H9 (cell line): Measurements from ENCODE around the gene ZNF723. TPM values are rescaled to one million over a fixed set of nuclear protein-coding genes. Genes with fewer than 3 reads are reported as not detected.

ENCODE experiments used
- DNase-seq: peaks from one replicate; pipeline ENCODE4 v3.0.0-alpha.2; 2017
- H2AFZ ChIP-seq: one replicate; pipeline ENCODE4 v1.6.1; 2013; ENCODE audit warnings: mild to moderate bottlenecking, low read length, control low read depth, moderate library complexity
- H2AK5ac ChIP-seq: 2 replicates; pipeline ENCODE4 v1.6.1; 2013; ENCODE audit warnings: low read length, control low read depth, mixed read lengths; ENCODE audit not compliant: insufficient read length
- H2BK120ac ChIP-seq: one replicate; pipeline ENCODE4 v1.6.1; 2013; ENCODE audit warnings: low read depth, mild to moderate bottlenecking, low read length, control low read depth, inconsistent platforms; ENCODE audit not compliant: poor library complexity, severe bottlenecking
- H2BK12ac ChIP-seq: 2 replicates; pipeline ENCODE4 v1.6.1; 2013; ENCODE audit warnings: low read length, control low read depth, mixed read lengths, low read depth; ENCODE audit not compliant: insufficient read length
- H2BK15ac ChIP-seq: 2 replicates; pipeline ENCODE4 v1.6.1; 2013; ENCODE audit warnings: low read depth, low read length, control low read depth
- H2BK20ac ChIP-seq: one replicate; pipeline ENCODE4 v1.6.1; 2013; ENCODE audit warnings: low read depth, mild to moderate bottlenecking, low read length, control low read depth, inconsistent platforms; ENCODE audit not compliant: poor library complexity, severe bottlenecking
- H2BK5ac ChIP-seq: 2 replicates; pipeline ENCODE4 v1.6.1; 2013; ENCODE audit warnings: low read length, control low read depth, mixed read lengths; ENCODE audit not compliant: insufficient read length
- H3K14ac ChIP-seq: 2 replicates; pipeline ENCODE4 v1.6.1; 2013; ENCODE audit warnings: low read length, control low read depth; ENCODE audit not compliant: insufficient read depth
- H3K18ac ChIP-seq: 2 replicates; pipeline ENCODE4 v1.6.1; 2013; ENCODE audit warnings: low read depth, mild to moderate bottlenecking, mixed read lengths, low read length, control low read depth; ENCODE audit not compliant: insufficient read length
- H3K23ac ChIP-seq: 2 replicates; pipeline ENCODE4 v1.6.1; 2013; ENCODE audit warnings: low read length, control low read depth, mixed read lengths, low read depth; ENCODE audit not compliant: insufficient read length
- H3K23me2 ChIP-seq: 2 replicates; pipeline ENCODE4 v1.6.1; 2013; ENCODE audit warnings: low read depth, mild to moderate bottlenecking, mixed read lengths, low read length, control low read depth; ENCODE audit not compliant: insufficient read length, poor library complexity, severe bottlenecking
- H3K27ac ChIP-seq: 2 replicates; pipeline ENCODE4 v1.5.1; 2013; ENCODE audit warnings: low read length, control low read depth, mixed read lengths, low read depth; ENCODE audit not compliant: insufficient read length
- H3K27me3 ChIP-seq: 2 replicates; pipeline ENCODE4 v1.6.1; 2013; ENCODE audit warnings: low read length, control low read depth, inconsistent platforms; ENCODE audit not compliant: insufficient read depth
- H3K4ac ChIP-seq: 2 replicates; pipeline ENCODE4 v1.6.1; 2013; ENCODE audit warnings: low read depth, mild to moderate bottlenecking, control low read depth, inconsistent platforms, low read length, moderate library complexity
- H3K4me1 ChIP-seq: 2 replicates; pipeline ENCODE4 v1.6.1; 2013; ENCODE audit warnings: low read length, control low read depth, inconsistent platforms; ENCODE audit not compliant: insufficient read depth
- H3K4me2 ChIP-seq: 2 replicates; pipeline ENCODE4 v1.6.1; 2013; ENCODE audit warnings: low read length, control low read depth, mixed read lengths; ENCODE audit not compliant: insufficient read length, insufficient read depth
- H3K56ac ChIP-seq: 2 replicates; pipeline ENCODE4 v1.6.1; 2013; ENCODE audit warnings: low read depth, mild to moderate bottlenecking, mixed read lengths, low read length, control low read depth; ENCODE audit not compliant: insufficient read length
- H3K79me1 ChIP-seq: 2 replicates; pipeline ENCODE4 v1.6.1; 2013; ENCODE audit warnings: low read depth, mild to moderate bottlenecking, moderate library complexity, low read length, control low read depth, inconsistent platforms; ENCODE audit not compliant: insufficient read depth, poor library complexity, severe bottlenecking
- H3K79me2 ChIP-seq: 2 replicates; pipeline ENCODE4 v1.6.1; 2013; ENCODE audit warnings: low read length, control low read depth, inconsistent platforms; ENCODE audit not compliant: insufficient read depth
- H3K9ac ChIP-seq: 2 replicates; pipeline ENCODE4 v1.6.1; 2013; ENCODE audit warnings: low read length, control low read depth, mixed read lengths; ENCODE audit not compliant: insufficient read length; ENCODE audit errors: extremely low read depth
- H3K9me3 ChIP-seq: one replicate; pipeline ENCODE4 v1.6.1; 2013; ENCODE audit warnings: low read depth, low read length, inconsistent platforms; ENCODE audit not compliant: control insufficient read depth
- H3T11ph ChIP-seq: one replicate; pipeline ENCODE4 v1.6.1; 2013; ENCODE audit warnings: mild to moderate bottlenecking, low read length, control low read depth, inconsistent platforms
- H4K20me1 ChIP-seq: one replicate; pipeline ENCODE4 v1.6.1; 2013; ENCODE audit not compliant: control insufficient read depth, insufficient read length, insufficient read depth
- H4K5ac ChIP-seq: 2 replicates; pipeline ENCODE4 v1.6.1; 2013; ENCODE audit warnings: low read depth, mild to moderate bottlenecking, mixed read lengths, low read length, control low read depth; ENCODE audit not compliant: insufficient read length
- H4K8ac ChIP-seq: replicated peaks from 2 replicates; pipeline ENCODE4 v1.6.1; 2013; ENCODE audit warnings: low read length, control low read depth, mixed read lengths, low read depth; ENCODE audit not compliant: insufficient read length
- H4K91ac ChIP-seq: 2 replicates; pipeline ENCODE4 v1.6.1; 2013; ENCODE audit warnings: low read depth, mild to moderate bottlenecking, moderate library complexity, mixed read lengths, low read length, control low read depth; ENCODE audit not compliant: insufficient read length
- H3K27ac Mint-ChIP-seq, 3 experiments: 2 replicates in 2 of 3; 3 replicates in 1 of 3; pipeline ENCODE4 v1.8.0; 2020 to 2021; ENCODE audit warnings: mixed read lengths in 3 of 3, mild to moderate bottlenecking in 1 of 3, moderate library complexity in 1 of 3
- H3K27me3 Mint-ChIP-seq: 2 replicates; pipeline ENCODE4 v1.8.0; 2021; ENCODE audit warnings: low read depth, mild to moderate bottlenecking, moderate library complexity, mixed read lengths
- H3K36me3 Mint-ChIP-seq, 3 experiments: 2 replicates in 2 of 3; 3 replicates in 1 of 3; pipeline ENCODE4 v1.8.0; 2020 to 2021; ENCODE audit warnings: low read depth in 3 of 3, mixed read lengths in 3 of 3; ENCODE audit not compliant: insufficient read depth in 1 of 3
- H3K4me1 Mint-ChIP-seq, 2 experiments: 2 replicates each; pipeline ENCODE4 v1.8.0; 2020; ENCODE audit warnings: mixed read lengths in 2 of 2
- H3K4me3 Mint-ChIP-seq, 2 experiments: 2 replicates in 1 of 2; 3 replicates in 1 of 2; pipeline ENCODE4 v1.8.0; 2020 to 2021; ENCODE audit warnings: mild to moderate bottlenecking in 2 of 2, mixed read lengths in 2 of 2, moderate library complexity in 1 of 2
- H3K9me3 Mint-ChIP-seq, 2 experiments: 2 replicates in 1 of 2; 3 replicates in 1 of 2; pipeline ENCODE4 v1.8.0; 2020; ENCODE audit warnings: mild to moderate bottlenecking in 2 of 2, mixed read lengths in 2 of 2, moderate library complexity in 1 of 2
- WGBS: extraction: QIAGEN DNeasy Blood & Tissue Kit; methylation state at CpG from one replicate; pipeline ENCODE4 v1.1.7; 2013; ENCODE audit warnings: missing lambda C conversion rate, low lambda C conversion rate, mixed read lengths; ENCODE audit not compliant: insufficient read length; ENCODE audit errors: extremely low coverage; 5-methylcytosine and 5-hydroxymethylcytosine counted together
- total RNA-seq: library from RNA; stranded (reverse); gene quantifications from 2 replicates; pipeline ENCODE4 v1.2.1, GENCODE V29; 2021
- TF ChIP-seq, protein P1 (sequence below): fragments of 200-600 bp; sonication (generic); conservative IDR thresholded peaks from 3 replicates; pipeline ENCODE4 v1.8.0; 2021; ENCODE audit warnings: antibody characterized with exemption, mild to moderate bottlenecking

Gene ZNF723
- total RNA-seq, 1 experiment from 2014 or later, result not detected

DNA sequence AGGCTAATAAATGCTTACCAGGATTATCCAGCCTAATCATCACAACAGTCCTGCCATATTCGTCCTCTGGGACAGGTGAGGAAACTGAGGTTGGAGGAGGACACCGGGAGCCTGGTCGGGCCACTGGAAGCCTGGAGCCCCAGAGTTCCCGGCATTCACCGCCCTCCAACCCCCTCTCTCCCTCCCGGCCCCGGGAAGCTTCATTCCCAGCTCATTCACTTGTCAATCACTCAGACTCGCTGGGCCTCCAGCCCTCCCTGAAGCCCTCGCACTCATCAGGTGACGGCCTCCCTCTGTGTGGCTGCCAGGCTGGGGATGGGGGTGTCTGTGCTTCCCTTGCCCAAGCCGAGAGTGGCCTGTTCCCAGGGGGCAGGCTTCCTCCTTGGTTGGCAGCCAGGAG is 25.7 kb upstream of the ZNF723 start:
- Histone ChIP-seq H2BK12ac (no peak overlapping the region), H2BK15ac (no peak overlapping the region), H3K79me1 (no peaks in the 10 kb centered on the region), H3K4ac (no peak overlapping the region), H3K23ac (no peak overlapping the region), H3K9ac (no peak overlapping the region), H3K4me1 (no peaks in the 10 kb centered on the region), H3K18ac (no peak overlapping the region), H3K14ac (no peak overlapping the region), H3K79me2 (no peaks in the 10 kb centered on the region), H3K23me2 (no peaks in the 10 kb centered on the region), H3K27me3 (no peaks in the 10 kb centered on the region), H3K4me2 (no peak overlapping the region), H2AK5ac (no peak overlapping the region), H4K20me1 (no peaks in the 10 kb centered on the region), H2AFZ (no peak overlapping the region), H2BK5ac (no peak overlapping the region), H3K9me3 (peaks cover 65% of the 10 kb centered on the region), H4K91ac (no peak overlapping the region), H3K27ac (no peak overlapping the region), H2BK20ac (no peak overlapping the region), H2BK120ac (no peak overlapping the region), H4K8ac (no peak overlapping the region), H3K56ac (no peak overlapping the region), H3T11ph (no peak overlapping the region), H4K5ac (no peak overlapping the region)
- Mint-ChIP-seq H3K9me3 (peaks cover 78 to 86% of the 10 kb centered on the region in 2 experiments), H3K4me1 (no peaks in the 10 kb centered on the region), H3K36me3 (peaks cover 0 to 27% (median 12%) of the 10 kb centered on the region in 3 experiments; a peak in 6 of 7 replicates), H3K27ac (no peak overlapping the region), H3K4me3 (no peak overlapping the region), H3K27me3 (peaks cover 3% of the 10 kb centered on the region)
- no CpG with 5 or more reads among the region's 11 CpGs for WGBS
- DNase-seq, result no peak
- TF ChIP-seq, protein P1, sequence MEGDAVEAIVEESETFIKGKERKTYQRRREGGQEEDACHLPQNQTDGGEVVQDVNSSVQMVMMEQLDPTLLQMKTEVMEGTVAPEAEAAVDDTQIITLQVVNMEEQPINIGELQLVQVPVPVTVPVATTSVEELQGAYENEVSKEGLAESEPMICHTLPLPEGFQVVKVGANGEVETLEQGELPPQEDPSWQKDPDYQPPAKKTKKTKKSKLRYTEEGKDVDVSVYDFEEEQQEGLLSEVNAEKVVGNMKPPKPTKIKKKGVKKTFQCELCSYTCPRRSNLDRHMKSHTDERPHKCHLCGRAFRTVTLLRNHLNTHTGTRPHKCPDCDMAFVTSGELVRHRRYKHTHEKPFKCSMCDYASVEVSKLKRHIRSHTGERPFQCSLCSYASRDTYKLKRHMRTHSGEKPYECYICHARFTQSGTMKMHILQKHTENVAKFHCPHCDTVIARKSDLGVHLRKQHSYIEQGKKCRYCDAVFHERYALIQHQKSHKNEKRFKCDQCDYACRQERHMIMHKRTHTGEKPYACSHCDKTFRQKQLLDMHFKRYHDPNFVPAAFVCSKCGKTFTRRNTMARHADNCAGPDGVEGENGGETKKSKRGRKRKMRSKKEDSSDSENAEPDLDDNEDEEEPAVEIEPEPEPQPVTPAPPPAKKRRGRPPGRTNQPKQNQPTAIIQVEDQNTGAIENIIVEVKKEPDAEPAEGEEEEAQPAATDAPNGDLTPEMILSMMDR, result no peak
